ENCODE results near the gene NCK1.
"Not testable (repeated sequence)": the region's sequence is repeated elsewhere in the genome, so short reads cannot be mapped to it uniquely, and the experiment has no call there.

Gene NCK1

DNA sequence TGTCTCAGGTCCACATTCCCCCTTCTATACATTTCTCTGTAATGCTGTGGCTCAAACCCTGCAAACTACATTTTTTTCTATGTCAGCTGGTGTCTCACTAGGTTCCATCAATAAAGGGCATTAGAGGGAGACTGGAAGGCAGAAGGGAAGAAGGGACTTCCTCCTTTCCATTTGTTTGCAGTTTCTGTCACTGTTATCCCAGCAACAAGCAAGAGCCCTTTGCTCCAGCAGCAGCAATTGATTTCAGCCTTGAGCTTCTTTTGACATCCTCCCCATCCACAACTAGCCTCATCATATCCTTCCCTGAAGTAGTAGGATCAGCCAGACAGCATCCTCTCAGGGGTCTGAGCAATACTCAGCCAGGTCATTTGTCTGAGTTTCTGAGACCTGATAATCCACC lies 5.3 kb upstream of the NCK1 start:
- Mint-ChIP-seq H3K27ac (no peak overlapping the region), H3K36me3 (ENCODE audit: low read depth) (peaks cover 36% of the 10 kb centered on the region), H3K4me1 (peaks cover 16% of the 10 kb centered on the region), H3K4me3 (no peak overlapping the region), H3K27me3 (ENCODE audit: low read depth) (no peaks in the 10 kb centered on the region), H3K9me3 (peaks cover 3% of the 10 kb centered on the region)
- TF ChIP-seq, protein P1, sequence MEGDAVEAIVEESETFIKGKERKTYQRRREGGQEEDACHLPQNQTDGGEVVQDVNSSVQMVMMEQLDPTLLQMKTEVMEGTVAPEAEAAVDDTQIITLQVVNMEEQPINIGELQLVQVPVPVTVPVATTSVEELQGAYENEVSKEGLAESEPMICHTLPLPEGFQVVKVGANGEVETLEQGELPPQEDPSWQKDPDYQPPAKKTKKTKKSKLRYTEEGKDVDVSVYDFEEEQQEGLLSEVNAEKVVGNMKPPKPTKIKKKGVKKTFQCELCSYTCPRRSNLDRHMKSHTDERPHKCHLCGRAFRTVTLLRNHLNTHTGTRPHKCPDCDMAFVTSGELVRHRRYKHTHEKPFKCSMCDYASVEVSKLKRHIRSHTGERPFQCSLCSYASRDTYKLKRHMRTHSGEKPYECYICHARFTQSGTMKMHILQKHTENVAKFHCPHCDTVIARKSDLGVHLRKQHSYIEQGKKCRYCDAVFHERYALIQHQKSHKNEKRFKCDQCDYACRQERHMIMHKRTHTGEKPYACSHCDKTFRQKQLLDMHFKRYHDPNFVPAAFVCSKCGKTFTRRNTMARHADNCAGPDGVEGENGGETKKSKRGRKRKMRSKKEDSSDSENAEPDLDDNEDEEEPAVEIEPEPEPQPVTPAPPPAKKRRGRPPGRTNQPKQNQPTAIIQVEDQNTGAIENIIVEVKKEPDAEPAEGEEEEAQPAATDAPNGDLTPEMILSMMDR (IDR thresholded peaks at IDR 0.05; ENCODE audit: unreplicated experiment in 3 of 3), result no peak

DNA sequence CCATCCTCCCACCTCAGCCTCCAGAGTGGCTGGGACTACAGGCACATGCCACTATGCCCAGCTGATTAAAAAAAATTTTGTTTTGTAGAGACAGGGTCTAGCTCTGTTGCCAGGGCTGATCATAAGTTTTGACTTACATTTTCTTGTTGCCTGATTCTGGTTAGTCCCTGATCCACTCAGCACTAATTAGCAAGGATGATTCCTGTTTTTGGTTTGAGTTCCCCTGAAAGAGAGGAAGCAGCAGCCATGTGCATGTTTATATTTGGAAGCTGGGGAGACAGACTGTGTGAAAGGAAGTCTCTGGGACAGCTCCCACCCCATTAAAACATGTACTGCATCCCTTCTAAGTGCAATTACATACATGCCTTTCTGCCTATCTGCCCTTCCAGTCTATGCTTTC lies 3.6 kb upstream of the NCK1 start:
- Mint-ChIP-seq H3K27me3 (ENCODE audit: low read depth) (no peaks in the 10 kb centered on the region), H3K9me3 (peaks cover 3% of the 10 kb centered on the region), H3K4me1 (peaks cover 26% of the 10 kb centered on the region), H3K4me3 (no peak overlapping the region), H3K36me3 (ENCODE audit: low read depth) (peaks cover 36% of the 10 kb centered on the region), H3K27ac (no peak overlapping the region)
- TF ChIP-seq, protein P1 (IDR thresholded peaks at IDR 0.05; ENCODE audit: unreplicated experiment in 3 of 3), result no peak

DNA sequence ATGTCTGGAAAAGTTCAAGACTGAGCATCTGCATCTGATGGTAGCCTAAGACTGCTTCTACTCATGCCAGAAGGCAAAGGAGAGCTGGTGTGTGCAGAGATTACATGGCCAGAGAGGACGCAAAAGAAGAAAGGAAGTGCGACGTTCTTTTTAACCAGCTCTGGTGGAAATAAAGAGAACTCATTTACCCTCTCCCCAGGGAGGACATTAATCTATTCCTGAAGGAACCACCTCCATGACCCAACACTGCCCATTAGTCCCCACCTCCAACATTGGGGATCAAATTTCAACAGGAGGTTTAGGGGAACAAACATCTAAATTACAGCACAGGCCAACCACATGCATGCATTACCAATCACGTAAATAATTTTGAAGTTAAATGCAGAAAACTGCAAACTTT lies 1.5 kb upstream of the NCK1 start:
- TF ChIP-seq, protein P1 (IDR thresholded peaks at IDR 0.05; ENCODE audit: unreplicated experiment in 3 of 3), result no peak
- peak overlapping the region; percentile 92 to 96 (median 96) for H3K4me3 Mint-ChIP-seq
- no peaks in the 10 kb centered on the region for H3K27me3 Mint-ChIP-seq (ENCODE audit: low read depth)
- H3K9me3 Mint-ChIP-seq, result peaks cover 3% of the 10 kb centered on the region
- peak overlapping the region; percentile 70 to 98 (median 94) for H3K27ac Mint-ChIP-seq
- peaks cover 28% of the 10 kb centered on the region for H3K4me1 Mint-ChIP-seq
- H3K36me3 Mint-ChIP-seq (ENCODE audit: low read depth), result peaks cover 30% of the 10 kb centered on the region

DNA sequence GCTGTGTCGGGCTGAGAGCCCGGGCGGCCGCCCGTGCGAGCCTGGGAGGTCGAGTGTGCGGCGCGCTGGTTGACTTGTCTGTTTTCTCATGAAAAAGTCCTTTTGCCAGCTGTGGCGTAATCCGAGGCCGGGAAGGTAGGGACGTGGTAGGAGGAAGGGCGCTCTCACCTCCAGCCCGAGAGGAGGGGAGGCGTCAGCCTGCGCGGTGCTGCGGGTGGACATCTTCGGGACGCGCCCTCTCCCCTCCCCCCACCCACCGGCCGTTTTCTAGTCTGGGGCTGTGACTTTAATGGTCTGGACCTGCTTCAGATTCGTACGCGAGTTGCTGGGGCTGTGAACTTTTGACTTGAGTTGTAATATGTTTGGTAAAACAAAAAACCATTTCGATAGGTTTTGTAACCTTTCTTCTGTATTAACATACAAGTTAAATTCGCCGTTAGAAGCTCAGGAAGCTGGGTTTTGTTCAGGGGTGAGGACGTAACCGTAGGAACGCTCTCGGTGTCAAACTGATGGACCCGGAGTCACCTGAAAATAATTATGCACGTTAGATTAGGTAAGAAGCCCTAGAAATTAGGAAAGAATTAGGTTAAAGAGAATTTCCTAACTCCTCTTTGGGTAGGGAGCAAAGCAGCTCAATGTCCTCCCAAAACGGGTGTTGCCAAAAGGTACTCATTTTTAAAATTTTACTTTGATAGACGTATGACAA lies 762 bp downstream of the NCK1 start:
- TF ChIP-seq, protein P1 (IDR thresholded peaks at IDR 0.05; ENCODE audit: unreplicated experiment in 3 of 3), result peak in 2 of 3 experiments; percentile 4 to 16
- H3K36me3 Mint-ChIP-seq (ENCODE audit: low read depth), result peaks cover 22% of the 10 kb centered on the region
- H3K27ac Mint-ChIP-seq, result peak overlapping the region; percentile 94 to 98 (median 96)
- peak overlapping the region; percentile 92 to 96 (median 96) for H3K4me3 Mint-ChIP-seq
- no peaks in the 10 kb centered on the region for H3K9me3 Mint-ChIP-seq
- no peaks in the 10 kb centered on the region for H3K27me3 Mint-ChIP-seq (ENCODE audit: low read depth)
- H3K4me1 Mint-ChIP-seq, result peaks cover 28% of the 10 kb centered on the region

DNA sequence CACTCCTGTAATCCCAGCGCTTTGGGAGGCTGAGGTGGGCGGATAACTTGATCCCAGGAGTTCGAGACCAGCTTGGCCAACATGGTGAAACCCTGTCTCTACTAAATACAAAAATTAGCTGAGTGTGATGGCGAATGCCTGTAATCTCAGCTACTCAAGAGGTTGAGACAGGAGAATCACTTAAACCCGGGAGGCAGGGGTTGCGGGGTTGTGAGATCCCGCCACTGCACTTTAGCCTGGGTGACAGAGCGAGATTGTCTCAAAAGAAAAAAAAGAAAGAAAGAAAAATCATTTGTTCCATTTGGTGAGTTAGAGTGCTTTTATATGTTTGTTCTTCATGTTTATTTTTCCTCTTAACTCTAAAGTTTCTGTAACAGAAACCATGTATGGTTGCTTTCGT lies 7.3 kb downstream of the NCK1 start:
- no peak overlapping the region for H3K27ac Mint-ChIP-seq
- no peak overlapping the region for H3K4me3 Mint-ChIP-seq
- H3K27me3 Mint-ChIP-seq (ENCODE audit: low read depth), result no peaks in the 10 kb centered on the region
- H3K4me1 Mint-ChIP-seq, result no peaks in the 10 kb centered on the region
- TF ChIP-seq, protein P1 (IDR thresholded peaks at IDR 0.05; ENCODE audit: unreplicated experiment in 3 of 3), result no peak
- H3K36me3 Mint-ChIP-seq (ENCODE audit: low read depth), result peaks cover 64% of the 10 kb centered on the region
- peaks cover 25% of the 10 kb centered on the region for H3K9me3 Mint-ChIP-seq

DNA sequence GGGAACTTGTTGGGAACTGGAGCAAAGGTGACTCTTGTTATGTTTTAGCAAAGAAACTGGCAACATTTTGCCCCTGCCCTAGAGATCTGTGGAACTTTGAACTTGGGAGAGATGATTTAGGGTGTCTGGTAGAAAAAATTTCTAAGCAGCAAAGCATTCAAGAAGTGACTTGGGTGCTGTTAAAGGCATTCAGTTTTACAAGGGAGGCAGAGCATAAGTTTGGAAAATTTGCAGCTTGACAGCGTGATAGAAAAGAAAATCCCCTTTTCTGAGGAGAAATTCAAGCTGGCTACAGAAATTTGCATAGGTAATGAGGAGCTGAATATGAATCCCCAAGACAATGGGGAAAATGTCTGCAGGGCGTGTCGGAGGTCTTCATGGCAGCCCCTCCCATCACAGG lies 10.2 kb downstream of the NCK1 start:
- peaks cover 80% of the 10 kb centered on the region for H3K36me3 Mint-ChIP-seq (ENCODE audit: low read depth)
- H3K27ac Mint-ChIP-seq; H3K27me3 Mint-ChIP-seq (ENCODE audit: low read depth); H3K4me1 Mint-ChIP-seq; H3K4me3 Mint-ChIP-seq: not testable (repeated sequence)
- H3K9me3 Mint-ChIP-seq, result peaks cover 39% of the 10 kb centered on the region

DNA sequence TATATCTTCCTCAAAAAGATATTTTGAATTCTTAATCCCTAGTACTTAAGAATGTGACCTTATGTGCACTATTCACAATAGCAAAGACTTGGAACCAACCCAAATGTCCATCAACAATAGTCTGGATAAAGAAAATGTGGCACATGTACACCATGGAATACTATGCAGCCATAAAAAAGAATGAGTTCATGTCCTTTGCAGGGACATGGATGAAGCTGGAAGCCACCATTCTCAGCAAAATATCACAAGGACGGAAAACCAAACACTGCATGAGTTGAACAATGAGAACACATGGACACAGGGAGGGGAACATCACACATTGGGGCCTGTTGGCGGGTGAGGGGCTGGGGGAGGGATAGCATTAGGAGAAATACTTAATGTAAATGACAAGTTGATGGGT lies 17.5 kb downstream of the NCK1 start:
- peaks cover 43% of the 10 kb centered on the region for H3K9me3 Mint-ChIP-seq
- H3K4me3 Mint-ChIP-seq; H3K27me3 Mint-ChIP-seq (ENCODE audit: low read depth); H3K27ac Mint-ChIP-seq; H3K4me1 Mint-ChIP-seq: not testable (repeated sequence)
- peaks cover 54% of the 10 kb centered on the region for H3K36me3 Mint-ChIP-seq (ENCODE audit: low read depth)

Measured in nephron (organoid).